Prostate gland (tissue), 2 donors: ENCODE measurements around the gene ST14. TPM values are rescaled to one million over a fixed set of nuclear protein-coding genes. Genes with fewer than 3 reads are reported as not detected.

Source experiments
- DNase-seq: peaks from one replicate; pipeline ENCODE4 v3.0.0-alpha.2; 2019; ENCODE audit warnings: low spot score
- H3K27ac ChIP-seq, 2 donors: fragments of 200-600 bp; sonication (generic); 2 replicates each; pipeline ENCODE4 v1.5.1; 2017 to 2019
- H3K27me3 ChIP-seq: fragments of 200-600 bp; sonication (generic); replicated peaks from 2 replicates; pipeline ENCODE4 v1.5.1; 2019; ENCODE audit not compliant: insufficient read depth
- H3K36me3 ChIP-seq, 2 donors: fragments of 200-600 bp; sonication (generic); 1 replicate in 1 of 2; 2 replicates in 1 of 2; pipeline versions ENCODE4 v1.5.1 to v1.8.1; 2017 to 2019
- H3K4me1 ChIP-seq: fragments of 200-600 bp; sonication (generic); replicated peaks from 2 replicates; pipeline ENCODE4 v1.5.1; 2019
- H3K4me3 ChIP-seq, 2 donors: fragments of 200-600 bp; sonication (generic); 2 replicates each; pipeline ENCODE4 v1.5.1; 2017 to 2019
- H3K9me3 ChIP-seq: fragments of 200-600 bp; sonication (generic); 2 replicates; pipeline ENCODE4 v1.5.1; 2017
- POLR2A ChIP-seq: fragments of 450-650 bp; IDR thresholded peaks from one replicate; pipeline ENCODE4 v1.6.1; 2016; ENCODE audit warnings: antibody characterized with exemption, mild to moderate bottlenecking
- POLR2AphosphoS5 ChIP-seq: sonication (generic); formaldehyde crosslinking; IDR thresholded peaks from one replicate; pipeline ENCODE4 v1.6.1; 2017; ENCODE audit warnings: antibody characterized with exemption
- WGBS: methylation state at CpG from one replicate; pipeline ENCODE4 v1.1.5; 2018; 5-methylcytosine and 5-hydroxymethylcytosine counted together
- intact Hi-C: fragments of 100-400 bp; cut with DNase I; formaldehyde crosslinking; loops from one replicate; pipeline ENCODE4 v1.14.2; 2022
- total RNA-seq, 2 donors: library from RNA; depleted of rRNA; stranded (reverse); fragments of >200 nt; gene quantifications; one replicate each; pipeline ENCODE4 v1.1.0, GENCODE V29; 2016
- TF ChIP-seq, protein P1 (sequence below), 4 experiments: fragments of 200-600 bp in 2 of 4; fragments of 450-650 bp in 2 of 4; sonication (generic) in 2 of 4; IDR thresholded peaks; 1 replicate in 3 of 4; 2 replicates in 1 of 4; pipeline ENCODE4 v1.5.1; 2016 to 2019; ENCODE audit warnings: antibody characterized with exemption in 4 of 4, mild to moderate bottlenecking in 2 of 4, moderate library complexity in 2 of 4

ST14 gene
- total RNA-seq, 2 donors from 2014 or later: 39.8 to 114 TPM

DNA sequence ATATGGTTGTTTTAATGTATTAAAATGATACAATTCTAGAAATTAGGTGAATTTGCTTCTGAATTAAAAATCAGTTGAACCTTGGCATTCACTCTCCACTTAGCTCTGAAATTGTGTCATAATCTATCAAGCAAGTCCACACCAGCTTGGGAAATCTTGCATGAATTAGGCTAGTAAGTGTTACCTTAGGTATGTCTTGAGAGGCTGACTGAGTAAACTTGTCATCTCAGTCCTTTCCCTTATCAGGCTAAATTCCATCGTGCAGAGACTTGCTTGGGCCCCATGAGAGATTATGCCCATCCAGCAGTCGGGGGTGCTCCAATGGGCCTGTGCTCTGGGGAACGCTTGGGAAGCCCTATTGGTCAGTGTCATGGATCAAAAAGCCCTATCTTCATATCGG lies 33.9 kb upstream of the ST14 start:
- Histone ChIP-seq H3K36me3 (peaks cover 0 to 15% of the 10 kb centered on the region in 2 donors), H3K27me3 (no peaks in the 10 kb centered on the region), H3K27ac (no peak overlapping the region), H3K9me3 (no peaks in the 10 kb centered on the region), H3K4me1 (no peaks in the 10 kb centered on the region), H3K4me3 (no peak overlapping the region)
- DNase-seq: no peak
- intact Hi-C loops: loop anchor here (10.0 kb wide), 1 partner anchor 51 kb away; no protein-coding TSS in a partner anchor
- TF ChIP-seq, protein P1, sequence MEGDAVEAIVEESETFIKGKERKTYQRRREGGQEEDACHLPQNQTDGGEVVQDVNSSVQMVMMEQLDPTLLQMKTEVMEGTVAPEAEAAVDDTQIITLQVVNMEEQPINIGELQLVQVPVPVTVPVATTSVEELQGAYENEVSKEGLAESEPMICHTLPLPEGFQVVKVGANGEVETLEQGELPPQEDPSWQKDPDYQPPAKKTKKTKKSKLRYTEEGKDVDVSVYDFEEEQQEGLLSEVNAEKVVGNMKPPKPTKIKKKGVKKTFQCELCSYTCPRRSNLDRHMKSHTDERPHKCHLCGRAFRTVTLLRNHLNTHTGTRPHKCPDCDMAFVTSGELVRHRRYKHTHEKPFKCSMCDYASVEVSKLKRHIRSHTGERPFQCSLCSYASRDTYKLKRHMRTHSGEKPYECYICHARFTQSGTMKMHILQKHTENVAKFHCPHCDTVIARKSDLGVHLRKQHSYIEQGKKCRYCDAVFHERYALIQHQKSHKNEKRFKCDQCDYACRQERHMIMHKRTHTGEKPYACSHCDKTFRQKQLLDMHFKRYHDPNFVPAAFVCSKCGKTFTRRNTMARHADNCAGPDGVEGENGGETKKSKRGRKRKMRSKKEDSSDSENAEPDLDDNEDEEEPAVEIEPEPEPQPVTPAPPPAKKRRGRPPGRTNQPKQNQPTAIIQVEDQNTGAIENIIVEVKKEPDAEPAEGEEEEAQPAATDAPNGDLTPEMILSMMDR (IDR thresholded peaks at IDR 0.05): no peak
- TF ChIP-seq POLR2AphosphoS5 (no peak), POLR2A (no peak)
- 80% methylated on average over 4 of the region's 4 CpGs for WGBS

DNA sequence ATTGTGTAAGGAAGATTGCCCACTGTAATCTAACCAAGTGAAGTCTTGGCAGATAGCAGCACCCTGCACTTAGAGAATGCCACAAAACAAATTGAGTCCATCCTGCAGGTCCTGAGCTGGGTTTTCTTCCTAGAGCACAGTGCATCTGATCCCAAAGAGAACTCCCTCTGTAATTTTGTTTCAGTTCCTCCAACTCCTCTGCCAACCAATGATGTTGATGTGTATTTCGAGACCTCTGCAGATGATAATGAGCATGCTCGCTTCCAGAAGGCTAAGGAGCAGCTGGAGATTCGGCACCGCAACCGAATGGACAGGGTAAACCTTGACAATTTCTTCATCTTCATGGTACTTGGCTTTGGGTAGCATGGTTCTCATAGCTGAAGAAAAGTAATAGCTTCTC lies 33.1 kb upstream of the ST14 start:
- Histone ChIP-seq H3K27me3 (no peaks in the 10 kb centered on the region), H3K4me1 (no peaks in the 10 kb centered on the region), H3K4me3 (no peak overlapping the region), H3K27ac (no peak overlapping the region), H3K9me3 (no peaks in the 10 kb centered on the region), H3K36me3 (peaks cover 0 to 15% of the 10 kb centered on the region in 2 donors)
- 94% methylated on average over 5 of the region's 5 CpGs for WGBS
- intact Hi-C loops: loop anchor here (10.0 kb wide), 1 partner anchor 52 kb away; no protein-coding TSS in a partner anchor
- TF ChIP-seq POLR2AphosphoS5 (no peak), POLR2A (no peak)
- TF ChIP-seq, protein P1 (IDR thresholded peaks at IDR 0.05): no peak
- DNase-seq: no peak

DNA sequence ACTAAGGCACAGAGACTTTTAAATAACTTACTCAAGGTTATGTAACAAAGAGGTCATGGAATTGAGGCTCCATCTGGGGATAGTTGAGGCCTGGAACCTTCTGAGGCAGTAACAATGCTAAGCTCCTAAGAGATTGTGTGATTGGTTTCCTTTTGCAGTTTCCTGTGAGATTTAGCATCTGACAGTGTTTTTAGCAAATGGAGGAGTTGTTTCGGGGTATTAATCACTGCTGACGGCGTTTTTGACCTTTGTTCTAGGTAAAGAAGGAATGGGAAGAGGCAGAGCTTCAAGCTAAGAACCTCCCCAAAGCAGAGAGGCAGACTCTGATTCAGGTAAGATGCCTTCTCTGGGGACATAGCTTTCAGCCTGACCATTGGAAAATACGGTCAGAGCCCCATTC lies 32.1 kb upstream of the ST14 start:
- no peaks in the 10 kb centered on the region for H3K9me3 ChIP-seq
- H3K27ac ChIP-seq: no peak overlapping the region
- H3K4me1 ChIP-seq: no peaks in the 10 kb centered on the region
- TF ChIP-seq, protein P1 (IDR thresholded peaks at IDR 0.05): no peak
- no peak for TF ChIP-seq POLR2AphosphoS5
- no peak overlapping the region for H3K4me3 ChIP-seq
- DNase-seq: no peak
- peaks cover 0 to 15% of the 10 kb centered on the region in 2 donors for H3K36me3 ChIP-seq
- no peaks in the 10 kb centered on the region for H3K27me3 ChIP-seq
- intact Hi-C loops: loop anchor here (10.0 kb wide), 1 partner anchor 53 kb away; no protein-coding TSS in a partner anchor
- WGBS: 89% methylated on average over 4 of the region's 4 CpGs

DNA sequence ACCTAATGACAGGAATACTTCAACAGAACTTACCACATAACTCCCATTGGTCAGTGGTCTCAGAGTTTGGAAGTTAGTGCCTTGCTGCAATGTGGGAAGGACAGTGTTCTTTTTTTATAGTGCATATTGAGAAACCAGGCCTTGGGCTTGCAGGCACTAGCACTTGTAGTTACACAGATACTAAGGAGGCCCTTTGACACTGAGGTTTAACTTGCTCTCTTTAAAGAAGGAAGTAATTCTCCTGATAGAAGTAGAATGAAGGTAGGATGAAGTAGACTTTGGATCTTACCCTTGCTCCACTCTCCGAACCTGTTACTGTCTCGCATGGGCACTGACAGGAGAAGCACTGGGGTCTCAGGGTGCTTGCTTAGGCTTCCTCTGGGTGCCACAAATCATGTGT lies 31.0 kb upstream of the ST14 start:
- Histone ChIP-seq H3K4me3 (no peak overlapping the region), H3K4me1 (no peaks in the 10 kb centered on the region), H3K27ac (no peak overlapping the region), H3K27me3 (no peaks in the 10 kb centered on the region), H3K9me3 (no peaks in the 10 kb centered on the region), H3K36me3 (peaks cover 0 to 15% of the 10 kb centered on the region in 2 donors)
- DNase-seq: no peak
- TF ChIP-seq, protein P1 (IDR thresholded peaks at IDR 0.05): no peak
- TF ChIP-seq POLR2A (no peak), POLR2AphosphoS5 (no peak)
- intact Hi-C loops: loop anchor here (10.0 kb wide), 1 partner anchor 54 kb away; no protein-coding TSS in a partner anchor
- WGBS: 97% methylated on average over 2 of the region's 2 CpGs

DNA sequence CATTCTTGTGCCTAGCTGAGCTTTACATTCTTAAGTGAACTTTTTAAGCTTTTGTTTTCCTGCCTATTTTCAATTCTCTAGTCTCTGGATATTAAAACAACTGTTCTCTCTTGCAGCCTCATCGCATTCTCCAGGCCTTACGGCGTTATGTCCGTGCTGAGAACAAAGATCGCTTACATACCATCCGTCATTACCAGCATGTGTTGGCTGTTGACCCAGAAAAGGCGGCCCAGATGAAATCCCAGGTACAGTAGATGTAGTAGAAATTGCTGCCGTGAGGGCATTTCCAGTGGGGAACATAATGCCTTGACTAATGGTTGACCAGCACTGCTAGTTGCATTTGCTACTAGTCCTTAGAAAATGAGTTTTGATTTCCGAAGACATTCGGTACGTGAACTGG lies 29.7 kb upstream of the ST14 start:
- whole genome bisulfite sequencing: 87% methylated on average over 11 of the region's 11 CpGs
- H3K27ac ChIP-seq: no peak overlapping the region
- intact Hi-C loops: loop anchor here (5.0 to 10.0 kb wide), 2 partner anchors 55 to 343 kb away; no protein-coding TSS in a partner anchor

More for the DNA sequence above, 29.7 kb upstream of the ST14 start:
- Histone ChIP-seq H3K4me1 (no peaks in the 10 kb centered on the region), H3K4me3 (no peak overlapping the region), H3K9me3 (no peaks in the 10 kb centered on the region), H3K36me3 (peaks cover 0 to 14% of the 10 kb centered on the region in 2 donors), H3K27me3 (no peaks in the 10 kb centered on the region)
- TF ChIP-seq, protein P1 (IDR thresholded peaks at IDR 0.05): no peak
- TF ChIP-seq POLR2AphosphoS5 (no peak), POLR2A (no peak)
- no peak for DNase-seq
